ENCODE measurements around the gene RNF167. TPM values are rescaled to one million over a fixed set of nuclear protein-coding genes. Genes with fewer than 3 reads are reported as not detected.

The RNF167 gene
- total and polyA plus RNA-seq, 2 of the 13 experiments (the other 11 are each of a cell fraction or from before 2014, with no cell fraction given): 44.1 to 45.4 TPM

GRCh38 chr17:4908711-4909496 lies 31.2 kb upstream of the RNF167 start (continued):
- no peak for TF ChIP-seq ZNF691 (CRISPR knock-in tag; IDR thresholded peaks at IDR 0.05; ENCODE audit: borderline replicate concordance, low read depth)
- TF ChIP-seq ZNF770 (CRISPR knock-in tag; IDR thresholded peaks at IDR 0.05): peak; percentile 71
- TF ChIP-seq ZNF367 (CRISPR knock-in tag; IDR thresholded peaks at IDR 0.05; ENCODE audit: borderline replicate concordance): no peak
- no peak for TF ChIP-seq ZNF562 (CRISPR knock-in tag; IDR thresholded peaks at IDR 0.05; ENCODE audit: borderline replicate concordance)
- no peak for TF ChIP-seq ZNF263 (CRISPR knock-in tag; IDR thresholded peaks at IDR 0.05)
- 0 out of 2 replicates have a peak, but pooled peaks have one; percentile 24 for TF ChIP-seq FOSL2 (CRISPR knock-in tag; IDR thresholded peaks at IDR 0.05)
- no peak; the same call in 1 of the 2 replicates for TF ChIP-seq ZNF547 (CRISPR knock-in tag; IDR thresholded peaks at IDR 0.05)
- TF ChIP-seq ZNF414 (CRISPR knock-in tag; IDR thresholded peaks at IDR 0.05): peak; percentile 17; the same call in 1 of the 2 replicates
- no peak; the same call in 1 of the 2 replicates for TF ChIP-seq ZNF124 (CRISPR knock-in tag; IDR thresholded peaks at IDR 0.05)
- no peak; the same call in 1 of the 2 replicates for TF ChIP-seq ATM (IDR thresholded peaks at IDR 0.05; ENCODE audit: borderline replicate concordance)
- TF ChIP-seq AKAP8 (CRISPR knock-in tag; IDR thresholded peaks at IDR 0.05): 0 out of 2 replicates have a peak, but pooled peaks have one; percentile 15
- TF ChIP-seq ZNF780A (CRISPR knock-in tag; IDR thresholded peaks at IDR 0.05): 0 out of 2 replicates have a peak, but pooled peaks have one; percentile 70
- TF ChIP-seq ETV6 (CRISPR knock-in tag; conservative IDR thresholded peaks at IDR 0.05): no peak
- TF ChIP-seq MYNN (CRISPR knock-in tag; IDR thresholded peaks at IDR 0.05; ENCODE audit: low read depth): no peak
- TF ChIP-seq SIX1 (CRISPR knock-in tag; IDR thresholded peaks at IDR 0.05; ENCODE audit: borderline replicate concordance): no peak
- no peak for TF ChIP-seq SATB2 (CRISPR knock-in tag; IDR thresholded peaks at IDR 0.05)
- TF ChIP-seq ZGPAT (CRISPR knock-in tag; IDR thresholded peaks at IDR 0.05): no peak
- no peak for TF ChIP-seq SRSF4 (IDR thresholded peaks at IDR 0.05; ENCODE audit: low read depth, low read length, poor library complexity, severe bottlenecking)
- TF ChIP-seq NFKB2 (CRISPR knock-in tag; IDR thresholded peaks at IDR 0.05; ENCODE audit: borderline replicate concordance): 0 out of 2 replicates have a peak, but pooled peaks have one; percentile 35
- TF ChIP-seq FOXK2 (IDR thresholded peaks at IDR 0.05): peak; percentile 62; the same call in 1 of the 2 replicates
- TF ChIP-seq MAF1 (CRISPR knock-in tag; IDR thresholded peaks at IDR 0.05; ENCODE audit: borderline replicate concordance): 0 out of 2 replicates have a peak, but pooled peaks have one; percentile 28
- TF ChIP-seq ZBTB7A (CRISPR knock-in tag; IDR thresholded peaks at IDR 0.05): 0 out of 2 replicates have a peak, but pooled peaks have one; percentile 25
- TF ChIP-seq ZNF704 (CRISPR knock-in tag; IDR thresholded peaks at IDR 0.05; ENCODE audit: borderline replicate concordance): no peak
- TF ChIP-seq MTF1 (CRISPR knock-in tag; IDR thresholded peaks at IDR 0.05): no peak

All from HepG2 (cell line).